Right lobe of liver (tissue), 4 donors: ENCODE results near the gene CDHR1.
A peak's percentile ranks its signal among the peaks of the same experiment; 100 is the strongest.

ENCODE experiments used
- CTCF ChIP-seq, 4 donors: fragments of 200-600 bp in 3 of 4; fragments of 450-650 bp in 1 of 4; IDR thresholded peaks; one replicate each; pipeline versions ENCODE4 v1.5.1 to v1.8.0; 2016 to 2022; ENCODE audit warnings: antibody characterized with exemption in 4 of 4, mild to moderate bottlenecking in 2 of 4
- POLR2A ChIP-seq: fragments of 450-650 bp; IDR thresholded peaks from one replicate; pipeline ENCODE4 v1.6.1; 2017; ENCODE audit warnings: antibody characterized with exemption, mild to moderate bottlenecking
- donor health status: DM: no; HTN: no; CAD: no.
- donor health status: DM: no; HTN: no; CAD: no.
- donor health status: DM: no; HTN: yes; CAD: no.

DNA sequence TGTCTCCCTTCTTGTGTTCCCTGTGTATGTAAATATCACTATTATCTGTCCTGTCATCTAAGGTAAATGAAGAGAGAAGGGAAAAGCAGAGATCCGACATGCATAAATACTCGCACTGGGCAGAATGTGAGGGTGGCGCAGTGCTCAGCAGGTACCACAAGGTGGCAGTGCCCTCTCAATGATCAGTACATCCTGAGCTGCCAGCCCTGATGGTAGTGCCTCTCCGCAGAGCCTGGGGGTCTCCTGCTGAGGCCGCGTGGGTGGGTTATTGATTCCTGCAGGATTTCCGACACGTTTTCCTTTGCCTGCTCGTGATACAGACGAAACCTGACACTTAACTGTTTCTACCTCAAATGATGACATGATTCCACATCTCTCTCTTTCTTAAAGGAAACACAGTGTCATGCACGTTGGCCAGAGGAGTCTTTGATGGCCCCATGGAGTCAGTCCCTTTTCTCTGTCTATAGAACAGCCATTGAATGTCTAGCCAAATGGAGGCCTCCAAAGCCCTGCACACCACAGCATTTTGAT is 70.3 kb downstream of the CDHR1 start:
- TF ChIP-seq POLR2A (no peak), CTCF (IDR thresholded peaks at IDR 0.05) (peak; percentile 82 to 93 (median 92))
